ENCODE data around the gene MEIS1. TPM values are rescaled to one million over a fixed set of nuclear protein-coding genes. Genes with fewer than 3 reads are reported as not detected.

MEIS1 gene
- total RNA-seq, 2 experiments from 2014 or later: 5.4 to 7.3 TPM

DNA sequence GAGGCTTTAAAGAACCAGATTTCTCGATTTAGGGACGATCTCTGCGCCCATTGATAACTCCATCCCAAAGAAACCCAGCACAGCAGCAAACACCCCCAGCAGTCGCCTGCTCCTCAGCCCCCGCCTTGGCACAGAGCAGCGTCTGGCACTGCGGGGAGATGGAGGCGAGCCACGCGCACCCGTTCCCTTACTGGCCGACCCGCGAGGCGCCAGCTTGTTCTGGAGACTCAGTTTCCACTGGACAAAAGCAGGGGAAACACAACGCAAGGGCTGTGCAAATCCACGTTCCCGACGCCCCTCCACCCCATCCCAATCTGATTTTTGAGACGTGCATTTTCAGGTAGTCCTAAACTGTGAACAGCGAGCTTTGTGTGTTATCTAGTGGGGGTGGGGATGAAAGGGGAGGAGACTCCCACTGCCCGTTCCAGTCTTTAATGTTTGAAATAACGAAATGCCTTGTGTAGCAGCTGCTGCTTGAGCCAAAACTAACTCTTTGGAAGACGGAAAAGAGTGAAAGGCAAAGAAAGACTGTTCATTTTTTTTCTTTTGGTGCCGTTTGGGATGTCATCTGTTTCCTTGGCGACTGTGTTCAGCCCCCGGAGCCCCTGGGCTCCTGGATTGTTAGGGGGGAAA is 143.2 kb downstream of the MEIS1 start:
- no peak for DNase-seq (ENCODE audit: low spot score)
- BruUV-seq (replicated peaks): no TSS peak
- H3K4me1 ChIP-seq (ENCODE audit: insufficient read depth, low read length, poor library complexity, severe bottlenecking): no peaks in the 10 kb centered on the region
- H3K36me3 ChIP-seq (ENCODE audit: insufficient read depth, low read length): no peaks in the 10 kb centered on the region
- H3K4me2 ChIP-seq (ENCODE audit: low read length): no peak overlapping the region
- H3K79me2 ChIP-seq (ENCODE audit: insufficient read depth, low read depth, low read length): no peaks in the 10 kb centered on the region
- H3K27ac ChIP-seq (ENCODE audit: low read depth, low read length, poor library complexity, severe bottlenecking): no peak overlapping the region
- H3K9me2 ChIP-seq (ENCODE audit: insufficient read depth, low read length): no peaks in the 10 kb centered on the region
- no peak for TF ChIP-seq EZH2phosphoT487 (IDR thresholded peaks at IDR 0.05; ENCODE audit: borderline replicate concordance, low read depth, low read length)
- TF ChIP-seq, protein P1, sequence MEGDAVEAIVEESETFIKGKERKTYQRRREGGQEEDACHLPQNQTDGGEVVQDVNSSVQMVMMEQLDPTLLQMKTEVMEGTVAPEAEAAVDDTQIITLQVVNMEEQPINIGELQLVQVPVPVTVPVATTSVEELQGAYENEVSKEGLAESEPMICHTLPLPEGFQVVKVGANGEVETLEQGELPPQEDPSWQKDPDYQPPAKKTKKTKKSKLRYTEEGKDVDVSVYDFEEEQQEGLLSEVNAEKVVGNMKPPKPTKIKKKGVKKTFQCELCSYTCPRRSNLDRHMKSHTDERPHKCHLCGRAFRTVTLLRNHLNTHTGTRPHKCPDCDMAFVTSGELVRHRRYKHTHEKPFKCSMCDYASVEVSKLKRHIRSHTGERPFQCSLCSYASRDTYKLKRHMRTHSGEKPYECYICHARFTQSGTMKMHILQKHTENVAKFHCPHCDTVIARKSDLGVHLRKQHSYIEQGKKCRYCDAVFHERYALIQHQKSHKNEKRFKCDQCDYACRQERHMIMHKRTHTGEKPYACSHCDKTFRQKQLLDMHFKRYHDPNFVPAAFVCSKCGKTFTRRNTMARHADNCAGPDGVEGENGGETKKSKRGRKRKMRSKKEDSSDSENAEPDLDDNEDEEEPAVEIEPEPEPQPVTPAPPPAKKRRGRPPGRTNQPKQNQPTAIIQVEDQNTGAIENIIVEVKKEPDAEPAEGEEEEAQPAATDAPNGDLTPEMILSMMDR (conservative IDR thresholded peaks at IDR 0.05; ENCODE audit: low read length): no peak
- intact Hi-C loops (cut with micrococcal nuclease; ENCODE audit: unreplicated experiment): no loop called here
- ChIA-PET CTCF (ENCODE audit: unreplicated experiment) (no interaction called here), POLR2A (no interaction called here)
- H3K4me3 ChIP-seq (ENCODE audit: low read depth, low read length, poor library complexity, severe bottlenecking): no peak overlapping the region
- no peaks in the 10 kb centered on the region for H4K20me1 ChIP-seq (ENCODE audit: insufficient read depth, low read length)
- no peaks in the 10 kb centered on the region for H3K9me3 ChIP-seq (ENCODE audit: low read length)
- no peak overlapping the region for H2AFZ ChIP-seq (ENCODE audit: low read length)

DNA sequence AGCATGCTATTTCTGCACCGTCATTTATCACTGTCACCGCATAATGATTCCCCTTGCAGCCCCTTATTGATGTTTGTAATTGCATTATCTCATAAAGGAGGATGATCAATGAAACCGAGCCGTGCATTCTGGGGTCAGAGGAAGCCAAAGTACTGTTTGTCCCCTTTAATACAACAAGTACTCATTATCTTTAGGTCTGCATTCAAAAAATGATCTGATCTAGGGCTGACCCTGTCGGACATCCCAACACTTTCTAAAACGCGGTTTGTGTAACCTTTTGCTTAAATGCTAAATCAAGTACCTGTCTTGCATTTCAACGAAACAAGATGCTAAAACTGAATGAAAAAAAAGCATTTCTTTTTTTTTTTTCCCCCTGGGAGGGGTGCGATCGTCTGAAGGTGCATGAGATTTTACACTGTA is 143.8 kb downstream of the MEIS1 start:
- Histone ChIP-seq H3K79me2 (ENCODE audit: insufficient read depth, low read depth, low read length) (no peaks in the 10 kb centered on the region), H3K27ac (ENCODE audit: low read depth, low read length, poor library complexity, severe bottlenecking) (no peak overlapping the region), H4K20me1 (ENCODE audit: insufficient read depth, low read length) (no peaks in the 10 kb centered on the region), H3K4me3 (ENCODE audit: low read depth, low read length, poor library complexity, severe bottlenecking) (no peak overlapping the region), H3K9me2 (ENCODE audit: insufficient read depth, low read length) (no peaks in the 10 kb centered on the region), H3K9me3 (ENCODE audit: low read length) (no peaks in the 10 kb centered on the region), H3K4me1 (ENCODE audit: insufficient read depth, low read length, poor library complexity, severe bottlenecking) (no peaks in the 10 kb centered on the region), H3K4me2 (ENCODE audit: low read length) (no peak overlapping the region), H2AFZ (ENCODE audit: low read length) (no peak overlapping the region), H3K36me3 (ENCODE audit: insufficient read depth, low read length) (no peaks in the 10 kb centered on the region)
- DNase-seq (ENCODE audit: low spot score): no peak
- POLR2A ChIA-PET: interaction anchor here (0.7 kb wide), 1 partner anchor 899 kb away, joined by 3 read pairs; no protein-coding TSS in a partner anchor
- no TSS peak for BruUV-seq (replicated peaks)
- no peak for TF ChIP-seq EZH2phosphoT487 (IDR thresholded peaks at IDR 0.05; ENCODE audit: borderline replicate concordance, low read depth, low read length)
- TF ChIP-seq, protein P1 (conservative IDR thresholded peaks at IDR 0.05; ENCODE audit: low read length): no peak
- intact Hi-C loops (cut with micrococcal nuclease; ENCODE audit: unreplicated experiment): no loop called here
- CTCF ChIA-PET (ENCODE audit: unreplicated experiment): no interaction called here
